Stimulated activated CD4-positive, alpha-beta T cell treated with anti-CD3 and anti-CD28 coated beads, Interleukin-1b, Interleukin-23, amount 100 ng/mL, for 4 hours (primary cell): ENCODE results near the gene EMID1.
"Not testable (repeated sequence)": the region's sequence is repeated elsewhere in the genome, so short reads cannot be mapped to it uniquely, and the experiment has no call there.

Source experiments
- DNase-seq, 2 donors: peaks; one replicate each; pipeline ENCODE4 v3.0.0-alpha.2; 2020; ENCODE audit warnings: low read depth in 2 of 2

The EMID1 gene

DNA sequence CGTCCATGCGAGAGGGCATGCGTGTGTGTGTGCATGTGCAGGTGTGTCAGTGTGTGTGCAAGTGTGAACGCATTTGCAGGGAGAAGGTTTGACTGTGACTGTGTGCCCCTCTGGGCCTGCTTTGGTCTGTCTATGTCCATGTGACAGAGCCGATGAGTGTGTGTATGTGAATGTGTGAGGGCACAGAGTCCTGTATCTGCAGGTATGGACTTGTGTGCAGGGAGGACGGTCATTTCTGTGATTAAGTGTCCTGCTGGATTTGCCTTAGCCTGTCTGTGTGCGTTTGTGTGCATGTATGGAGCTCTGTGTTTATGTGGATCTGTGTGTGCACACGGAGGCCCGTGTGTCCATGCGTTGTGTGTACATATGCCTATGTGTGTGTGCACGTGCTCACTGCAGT, 5.4 kb downstream of the EMID1 start:
- no peak for DNase-seq

DNA sequence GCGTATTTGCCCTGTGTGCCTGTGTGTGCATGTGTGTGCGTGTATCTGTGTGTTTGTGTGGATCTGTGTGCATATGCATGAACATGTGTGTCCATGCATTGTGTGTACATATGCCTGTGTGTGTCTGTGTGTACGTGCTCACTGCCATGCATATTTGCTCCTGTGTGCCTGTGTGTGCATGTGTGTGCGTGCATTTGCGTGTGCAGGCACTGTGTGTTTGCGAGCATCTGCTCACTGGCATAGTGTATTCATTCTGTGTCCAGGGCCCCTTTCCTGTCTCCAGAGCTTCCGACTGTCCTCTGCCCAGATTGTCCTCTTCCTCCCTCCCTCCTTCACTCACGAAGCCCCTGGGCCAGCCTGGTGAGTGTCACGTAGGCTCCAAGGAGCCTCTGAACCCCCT, 5.8 kb downstream of the EMID1 start:
- DNase-seq: no peak

DNA sequence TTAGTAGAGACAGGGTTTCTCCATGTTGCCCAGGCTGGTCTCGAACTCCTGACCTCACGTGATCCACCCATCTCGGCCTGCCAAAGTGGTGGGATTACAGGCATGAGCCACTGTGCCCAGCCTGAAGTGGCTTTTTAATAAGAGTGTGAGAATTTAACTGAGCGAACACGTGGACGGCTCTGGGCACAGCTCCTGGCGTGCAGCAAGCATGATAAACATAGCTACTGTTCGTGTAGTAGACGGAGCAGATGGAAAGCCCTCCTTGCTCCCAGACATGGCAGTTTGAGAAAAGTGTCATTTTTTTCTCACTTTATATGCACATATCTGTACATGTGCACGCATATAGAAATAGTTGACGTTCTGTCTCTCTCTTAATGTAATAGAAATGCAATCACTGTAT, 7.0 kb downstream of the EMID1 start:
- DNase-seq: no peak

DNA sequence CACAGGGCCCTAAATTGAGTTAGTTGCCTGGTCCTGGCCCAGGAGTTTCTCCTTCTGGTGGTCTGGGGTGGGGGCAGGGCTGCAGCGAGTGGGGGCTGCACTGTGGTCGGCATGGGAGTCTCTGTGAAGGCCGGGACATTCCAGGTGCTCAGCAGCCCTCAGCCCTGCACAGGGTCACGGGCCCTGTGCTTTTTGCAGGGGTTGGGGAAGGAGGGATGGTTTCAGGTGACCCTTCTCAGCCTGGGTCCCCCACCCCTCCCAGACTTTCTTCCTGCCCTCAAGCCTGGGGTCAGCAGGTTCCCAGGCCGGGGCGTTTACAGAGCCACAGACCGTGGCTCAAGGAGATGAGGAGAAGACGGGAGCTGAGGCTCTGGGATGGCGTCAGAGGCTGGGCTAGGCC, 7.8 kb downstream of the EMID1 start:
- DNase-seq: no peak

DNA sequence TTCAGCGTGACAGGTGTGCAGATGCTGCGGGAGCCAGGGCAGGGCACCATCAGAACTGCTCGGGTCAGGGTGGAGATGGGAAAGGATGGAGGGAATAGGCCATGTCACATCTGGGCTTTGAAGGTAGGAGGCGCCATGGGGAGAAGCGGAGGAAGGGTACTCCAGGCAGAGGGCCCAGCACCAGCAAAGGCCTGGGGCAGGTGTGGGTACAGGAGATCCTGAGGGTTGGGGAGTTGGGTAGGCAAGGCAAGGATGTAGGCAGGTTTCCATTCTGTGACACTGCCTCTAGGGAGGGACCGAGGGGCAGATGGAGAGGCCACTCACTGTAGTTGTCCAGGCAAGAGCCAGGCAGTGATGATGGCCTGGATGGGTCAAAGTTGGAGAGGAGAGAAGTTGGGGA, 8.5 kb downstream of the EMID1 start:
- DNase-seq: no peak

DNA sequence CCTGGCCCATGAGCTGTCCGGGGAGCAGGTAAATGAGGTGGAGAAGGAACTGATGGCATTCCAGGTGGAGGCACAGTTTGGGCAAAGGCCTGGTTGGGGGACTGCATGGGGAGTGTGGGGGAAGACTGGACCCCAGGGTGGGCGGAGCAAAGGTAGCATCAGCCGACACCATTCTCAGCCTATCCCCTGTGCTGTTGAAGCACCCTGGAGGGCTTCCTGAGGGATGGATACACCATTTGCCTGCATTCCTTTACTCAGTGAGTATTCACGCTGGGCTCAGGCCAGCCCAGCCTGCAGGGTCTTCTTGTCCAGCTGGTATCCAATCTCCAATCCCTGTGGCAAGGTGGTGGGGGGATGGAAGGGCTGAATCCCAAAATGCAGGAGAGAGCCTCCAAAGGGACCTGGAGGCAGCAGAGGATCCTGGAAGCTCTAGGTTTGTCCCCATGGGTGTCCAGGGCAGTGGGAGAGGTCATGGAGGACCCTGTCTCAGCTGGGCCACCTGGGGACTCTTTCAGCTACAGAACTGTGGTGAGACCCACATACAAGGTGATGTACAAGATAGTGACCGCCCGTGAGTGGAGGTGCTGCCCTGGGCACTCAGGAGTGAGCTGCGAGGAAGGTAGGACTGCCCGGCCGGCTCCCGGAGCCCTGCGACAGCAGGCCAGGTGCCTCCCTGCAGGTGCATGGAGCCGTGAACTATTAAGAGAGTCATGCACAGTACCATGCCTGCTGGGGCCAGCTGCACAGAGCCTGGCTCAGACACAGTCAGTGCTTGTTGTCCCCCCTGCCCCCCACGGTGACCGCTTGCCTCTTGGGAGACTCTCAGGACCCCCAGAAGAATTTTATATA, 9.5 kb downstream of the EMID1 start:
- no peak for DNase-seq

DNA sequence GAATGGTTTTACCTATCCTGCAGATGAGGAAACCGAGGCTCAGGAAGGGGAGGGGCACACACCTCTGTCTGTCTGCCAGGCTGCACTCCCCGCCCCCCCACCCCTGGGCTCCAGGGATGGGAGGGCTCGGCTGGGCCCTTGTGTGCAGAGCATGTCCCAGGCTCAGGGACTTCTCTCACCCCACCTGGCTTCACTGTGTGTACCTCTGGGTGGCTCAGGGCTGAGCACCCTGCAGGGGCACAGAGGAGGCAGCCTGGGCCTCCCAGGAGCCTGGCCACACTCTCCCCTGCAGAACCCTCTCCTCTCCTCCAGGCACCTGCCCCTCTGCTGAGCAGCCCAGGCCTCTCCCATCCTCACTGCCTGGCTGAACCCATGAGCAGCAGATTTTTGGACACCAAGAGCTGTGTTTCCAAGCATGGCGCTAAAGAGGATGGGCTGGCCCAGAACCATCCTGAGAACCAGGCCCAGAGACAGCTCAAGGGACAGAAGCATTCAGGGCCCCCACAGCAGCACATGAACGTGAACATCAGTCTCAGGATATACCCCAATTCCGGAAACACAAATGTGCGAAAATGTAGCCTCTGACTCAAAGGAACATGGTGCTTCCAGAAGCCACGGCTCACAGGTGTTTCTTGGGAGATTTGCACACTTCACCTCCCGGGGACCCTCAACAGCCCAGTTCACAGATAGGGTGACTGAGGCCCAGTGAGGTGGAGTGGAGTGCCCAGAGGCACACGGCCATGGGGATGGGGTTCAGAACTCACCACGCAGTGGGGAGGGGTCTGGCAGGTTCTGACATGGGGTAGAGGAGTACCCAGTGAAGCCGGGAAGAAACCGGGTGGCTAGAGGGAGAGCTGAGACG, 10.5 kb downstream of the EMID1 start:
- DNase-seq: no peak

DNA sequence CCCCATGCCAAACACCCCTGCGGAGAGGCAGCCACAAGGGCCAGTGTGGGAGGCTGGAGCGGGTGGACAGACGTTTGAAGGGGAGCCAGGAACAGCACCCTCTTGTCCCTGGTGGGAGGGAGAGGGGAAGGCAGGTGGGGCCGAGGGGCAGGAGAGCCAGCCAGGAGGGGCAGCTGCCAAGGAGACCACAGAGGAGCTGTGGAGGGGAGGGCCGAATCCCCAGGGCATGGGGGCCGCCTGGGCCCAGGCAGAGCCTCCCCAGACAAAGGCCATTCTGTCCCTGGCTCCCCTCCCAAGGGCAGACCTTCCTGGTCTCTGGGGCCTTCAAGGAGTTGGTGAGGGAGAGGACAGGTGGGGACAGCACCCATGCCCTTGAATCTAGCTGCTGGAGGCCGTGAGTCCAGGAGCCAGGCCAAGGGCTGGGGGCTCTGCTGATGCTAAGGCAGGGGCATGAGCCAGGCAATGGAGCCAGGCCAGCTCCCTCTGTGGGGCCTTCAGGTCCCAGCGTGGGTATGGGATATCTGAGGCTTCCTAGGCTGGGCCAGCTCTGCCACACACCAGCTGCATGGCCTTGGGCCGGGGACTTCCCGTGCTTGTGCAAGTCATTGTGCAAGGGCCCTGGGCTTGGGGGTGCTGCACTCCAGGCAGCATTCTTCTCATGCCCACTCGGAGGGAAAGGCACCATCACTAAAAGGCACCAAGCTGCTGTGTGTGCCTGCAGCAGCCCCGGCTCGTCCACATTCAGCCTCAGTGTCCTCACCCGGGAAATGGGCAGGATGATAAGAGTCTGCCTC, 11.4 kb downstream of the EMID1 start:
- no peak for DNase-seq

DNA sequence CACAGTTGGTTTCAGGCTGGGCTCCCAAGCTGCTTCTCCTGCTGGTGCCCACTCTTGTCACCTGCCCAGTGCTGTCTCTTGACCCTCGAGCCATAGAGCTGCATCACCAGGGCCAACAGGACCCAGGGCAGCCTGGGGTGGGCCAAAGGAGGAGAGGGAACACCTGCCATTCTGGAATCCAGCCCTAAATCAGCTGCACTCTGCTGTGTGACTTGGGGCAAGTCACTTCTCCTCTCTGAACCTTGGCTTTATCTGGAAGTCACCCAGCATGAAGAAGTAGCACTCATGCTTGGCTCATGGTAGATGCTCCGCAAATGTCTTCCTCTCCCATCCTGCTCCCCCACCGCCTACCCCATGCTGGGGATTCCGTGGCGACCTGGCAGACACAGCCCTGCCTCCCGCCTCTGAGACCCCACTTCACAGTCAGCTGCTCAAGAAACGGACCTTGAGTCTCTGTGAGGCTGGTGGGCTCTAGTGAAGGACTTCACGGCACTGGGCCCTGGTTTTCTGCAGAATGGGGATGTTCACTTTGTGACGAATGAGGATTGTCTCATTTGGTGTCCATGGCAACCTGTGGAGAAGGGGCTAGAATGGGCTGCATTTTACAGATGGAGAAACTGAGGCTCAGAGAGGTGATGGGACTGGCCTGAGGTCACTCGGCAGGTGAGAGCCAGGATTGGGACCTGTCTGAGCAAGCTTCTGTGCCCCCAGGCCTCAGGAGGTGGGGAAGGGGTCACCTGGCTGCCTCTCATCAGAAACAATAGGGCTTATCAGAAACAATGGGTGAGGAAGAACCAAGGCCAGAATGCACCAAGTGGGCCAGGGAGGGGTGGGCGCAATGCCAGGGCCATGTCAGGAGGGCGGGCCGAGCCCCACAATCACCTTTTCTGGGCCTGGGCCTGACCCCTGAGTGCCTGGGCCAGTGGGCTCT, 12.4 kb downstream of the EMID1 start:
- DNase-seq: no peak

DNA sequence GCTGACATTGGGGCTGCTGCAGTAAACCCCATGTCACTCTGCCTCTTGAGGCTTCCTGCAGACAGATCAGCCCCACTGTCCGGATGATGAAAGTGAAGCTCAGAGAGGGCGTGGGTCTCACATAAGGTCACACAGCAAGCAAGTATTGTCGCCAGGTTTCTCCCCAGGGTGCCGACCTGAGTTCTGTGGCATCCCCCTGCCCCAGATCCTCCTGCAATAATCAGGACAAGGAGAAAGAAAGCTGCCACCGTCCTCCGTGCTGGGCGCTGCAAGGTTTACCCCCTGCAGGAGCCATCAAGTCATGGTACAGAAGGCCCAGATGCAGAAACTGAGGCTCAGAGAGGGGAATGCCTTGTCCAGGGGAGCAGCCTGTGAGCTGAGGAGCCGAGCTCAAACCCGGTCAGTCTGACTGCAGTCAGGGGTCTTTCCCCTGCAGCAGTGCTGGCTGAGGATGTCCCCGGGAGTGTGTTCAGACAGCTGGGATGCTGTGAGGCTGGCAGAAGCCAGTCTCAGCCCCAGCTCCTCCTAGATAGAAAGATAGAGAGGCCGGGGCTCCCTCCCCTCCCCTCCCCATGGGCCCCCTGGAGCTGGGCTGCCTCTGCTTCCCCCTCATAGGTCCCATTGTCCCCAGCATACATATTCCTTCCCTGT, 13.2 kb downstream of the EMID1 start:
- DNase-seq: no peak

DNA sequence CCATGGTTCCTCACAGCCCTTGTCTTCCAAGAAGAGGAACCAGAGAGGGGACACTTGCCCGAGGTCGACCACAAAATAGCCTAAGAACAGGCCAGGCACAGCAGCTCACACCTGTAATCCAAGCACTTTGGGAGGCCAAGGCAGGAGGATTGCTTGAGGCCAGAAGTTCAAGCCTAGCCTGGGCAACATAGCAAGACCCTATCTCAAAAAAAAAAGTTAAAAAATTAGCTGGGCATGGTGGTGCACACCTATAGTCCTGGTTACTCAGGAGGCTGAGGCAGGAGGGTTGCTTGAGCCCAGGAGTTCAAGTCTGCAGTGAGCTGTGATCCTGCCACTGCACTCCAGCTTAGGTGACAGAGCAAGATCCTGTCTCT, 13.7 kb downstream of the EMID1 start:
- DNase-seq: not testable (repeated sequence)

DNA sequence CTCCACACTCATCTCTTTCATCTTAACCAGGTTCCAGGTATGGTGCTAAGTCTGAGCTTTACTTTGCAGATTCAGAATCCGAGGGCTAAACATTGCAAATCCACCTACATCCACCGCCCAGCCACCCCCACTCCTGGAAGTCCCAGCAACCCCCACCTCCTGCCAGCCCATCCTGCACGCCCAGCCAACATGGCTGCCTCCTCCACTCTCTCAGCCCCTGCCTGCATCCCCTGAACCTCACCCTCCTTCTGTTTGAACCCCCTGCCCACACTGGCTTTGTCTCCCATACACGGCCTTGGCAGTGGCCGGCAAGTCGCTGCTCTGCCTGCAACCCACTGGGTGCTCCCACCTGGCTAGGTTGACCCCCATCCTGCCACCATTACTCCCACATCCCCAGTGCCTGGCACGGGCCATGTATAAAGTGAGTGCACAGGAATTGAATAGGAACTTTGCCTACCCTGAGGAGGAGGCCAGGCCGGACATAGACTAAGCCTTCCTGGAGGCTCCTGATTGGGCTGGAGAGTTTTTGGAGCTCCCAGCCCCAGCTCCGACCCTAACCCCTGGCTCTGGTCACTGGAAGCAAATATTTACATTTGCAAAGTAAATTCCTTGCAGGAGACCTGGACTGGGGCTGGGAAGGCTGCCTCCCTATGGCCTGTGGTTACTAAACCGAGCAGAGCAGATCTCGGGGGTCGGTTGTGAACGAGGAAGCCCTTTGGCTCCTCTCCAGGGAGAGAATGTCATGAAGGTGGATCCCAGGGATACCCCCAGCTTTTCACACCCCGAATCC, 14.4 kb downstream of the EMID1 start:
- DNase-seq: no peak

DNA sequence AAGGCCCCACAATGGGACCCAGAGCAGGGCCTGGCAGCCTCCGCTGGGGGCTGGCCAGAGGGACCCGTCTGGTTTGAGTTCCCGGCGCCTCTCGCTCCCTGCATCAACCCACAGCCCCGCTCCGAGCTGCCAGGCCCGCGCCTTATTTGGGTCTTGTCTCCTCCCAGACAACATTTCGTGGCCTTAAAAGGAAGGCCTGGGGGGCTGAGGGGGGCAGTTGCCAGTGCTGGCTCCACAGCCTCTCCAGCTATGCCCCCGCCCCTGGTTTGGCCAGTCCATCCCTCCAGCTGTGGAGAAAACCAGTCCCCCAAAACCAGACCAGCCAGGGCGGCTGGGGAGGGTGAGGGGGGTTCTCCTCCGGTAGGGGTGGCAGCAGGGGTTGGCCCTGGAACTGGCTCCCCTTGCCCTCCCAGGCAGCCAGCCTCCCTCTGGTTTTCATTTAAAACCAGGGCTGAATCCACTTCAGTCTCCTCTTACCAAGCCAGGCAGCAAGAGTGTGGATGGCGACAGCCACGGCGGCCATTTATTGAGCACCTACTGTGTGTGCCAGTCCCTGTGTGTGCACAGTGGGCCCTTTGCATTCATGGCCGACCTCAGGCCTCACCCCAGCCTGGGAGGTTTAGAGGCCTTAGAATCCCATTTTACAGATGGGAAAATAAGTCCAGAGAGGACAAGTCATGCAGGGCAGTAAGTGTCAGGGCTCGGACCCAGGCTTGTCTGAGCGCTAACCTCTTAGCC, 18.6 kb downstream of the EMID1 start:
- DNase-seq: no peak

DNA sequence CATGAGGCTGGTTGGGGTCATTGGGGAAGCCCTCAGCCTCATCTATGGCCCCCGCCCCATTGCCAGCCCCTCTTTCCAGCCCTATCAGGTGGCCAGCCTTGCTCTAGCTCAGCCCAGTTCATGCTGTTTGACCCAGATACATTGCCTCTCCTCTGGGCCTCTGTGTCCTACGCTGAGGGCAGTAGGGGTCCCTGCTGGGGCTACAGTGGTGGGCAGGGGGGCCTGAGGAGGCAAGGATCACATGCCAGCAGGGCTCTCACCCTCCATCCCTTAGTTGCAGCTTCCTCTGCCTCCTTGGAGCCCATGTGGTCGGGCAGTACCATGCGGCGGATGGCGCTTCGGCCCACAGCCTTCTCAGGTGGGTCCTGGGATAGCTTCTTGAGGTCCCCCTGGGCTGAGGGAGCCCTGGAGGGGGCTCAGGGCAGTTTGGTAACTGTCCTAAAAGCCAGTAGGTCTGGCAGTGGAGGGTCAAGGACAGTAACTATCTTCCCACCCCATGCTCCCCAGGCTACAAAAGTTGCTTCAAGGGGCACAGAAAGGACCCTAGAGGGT, 19.2 kb downstream of the EMID1 start:
- DNase-seq: no peak

DNA sequence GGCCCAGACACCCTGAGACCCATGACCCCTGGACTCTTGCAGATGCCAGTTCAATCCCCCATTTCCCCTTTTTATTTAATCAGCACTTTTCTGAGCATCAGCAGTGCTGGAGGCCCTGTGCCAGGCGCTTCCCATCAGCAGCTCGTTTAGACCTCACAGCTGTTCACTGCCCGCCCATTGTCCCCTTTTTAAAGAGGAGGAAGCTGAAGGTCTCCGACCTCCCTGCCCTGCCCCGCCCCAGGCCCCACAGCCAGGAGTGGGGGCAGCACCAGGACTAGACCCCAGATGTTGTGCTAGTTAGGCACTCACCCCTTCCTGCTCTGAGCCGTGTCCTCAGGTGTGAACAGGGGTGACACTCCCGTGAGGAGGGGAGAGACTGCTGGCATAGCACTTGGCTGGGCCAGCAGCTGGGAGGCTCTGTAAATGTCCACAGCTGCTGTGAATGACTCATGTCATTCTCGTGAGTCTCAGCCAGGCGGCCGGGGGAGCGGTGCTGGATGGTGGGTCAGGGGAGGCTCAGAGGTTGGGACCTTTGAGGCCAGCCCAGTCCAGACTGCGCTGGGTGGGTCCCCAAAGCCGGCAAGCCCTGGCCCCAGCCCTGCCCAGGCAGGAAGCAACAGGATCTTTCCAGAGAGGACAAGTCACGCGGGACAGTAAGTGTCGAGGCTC, 19.9 kb downstream of the EMID1 start:
- no peak for DNase-seq

DNA sequence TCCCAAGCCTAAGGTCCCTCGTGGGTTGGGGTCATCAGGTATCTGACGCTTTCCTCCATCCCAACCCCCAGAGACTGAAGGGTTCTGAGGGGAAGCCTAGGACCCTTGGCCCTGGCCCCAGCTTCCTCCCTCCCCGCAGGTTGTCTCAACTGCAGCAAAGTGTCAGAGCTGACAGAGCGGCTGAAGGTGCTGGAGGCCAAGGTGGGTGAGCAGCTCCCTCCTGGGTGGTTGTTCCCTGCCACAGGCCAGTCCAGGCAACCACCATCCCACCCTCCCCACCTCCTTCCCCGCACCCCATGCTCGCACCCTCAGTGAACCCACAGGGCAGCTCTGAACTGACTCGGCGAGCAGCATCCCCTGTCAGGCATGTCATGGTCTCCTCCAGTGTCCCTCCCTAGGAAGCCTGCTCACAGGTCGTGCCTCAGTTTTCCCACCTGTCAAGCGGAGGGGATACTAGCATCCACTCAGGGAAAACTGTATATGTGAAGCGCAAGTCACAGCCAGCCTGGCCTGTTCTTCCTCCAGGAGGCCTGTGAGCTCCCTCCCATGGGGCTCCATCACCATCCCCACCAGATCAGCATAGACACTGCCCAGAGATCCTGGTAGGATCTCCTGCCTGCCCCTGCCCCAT, 20.8 kb downstream of the EMID1 start:
- DNase-seq: no peak

DNA sequence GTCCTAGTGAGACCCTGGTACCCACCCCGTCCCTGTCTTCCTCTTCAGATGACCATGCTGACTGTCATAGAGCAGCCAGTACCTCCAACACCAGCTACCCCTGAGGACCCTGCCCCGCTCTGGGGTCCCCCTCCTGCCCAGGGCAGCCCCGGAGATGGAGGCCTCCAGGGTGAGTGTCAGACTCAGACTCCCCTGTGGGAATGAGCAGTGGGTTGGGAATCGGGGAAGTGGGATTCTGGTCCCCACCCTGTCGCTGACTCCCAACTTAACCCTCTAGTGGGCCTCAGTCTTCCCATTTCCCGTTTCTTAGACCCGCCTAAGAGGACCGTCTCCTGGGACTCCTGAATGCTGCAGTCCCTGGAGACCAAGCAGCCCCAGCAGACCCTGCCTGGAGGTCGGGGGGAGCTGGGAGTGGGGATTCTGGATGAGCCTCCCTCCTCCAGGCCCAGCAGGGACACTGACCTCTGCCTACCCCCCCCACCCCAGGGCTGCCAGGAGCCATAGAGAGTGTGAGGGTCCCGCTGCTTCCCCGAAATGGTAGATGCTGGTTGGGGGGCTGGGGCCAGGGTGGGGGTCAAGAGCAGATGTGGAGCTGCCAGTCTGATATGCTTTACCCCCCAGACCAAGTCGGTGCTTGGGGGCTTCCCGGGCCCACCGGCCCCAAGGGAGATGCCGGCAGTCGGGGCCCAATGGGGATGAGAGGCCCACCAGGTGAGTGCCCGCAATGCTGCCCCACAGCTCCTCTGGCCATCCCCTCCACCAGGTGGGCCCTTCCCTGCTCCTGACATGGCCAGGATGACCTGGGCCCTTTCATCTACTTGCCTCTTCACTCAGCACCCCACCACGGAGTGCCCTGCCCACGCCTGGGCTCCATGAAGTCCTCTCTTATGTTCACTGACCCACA, 25.5 kb downstream of the EMID1 start:
- no peak for DNase-seq
